Activated naive CD8-positive, alpha-beta T cell treated with anti-CD3 and anti-CD28 coated beads, Interleukin-2, amount 10 ng/mL, durations not matched to agents 7 days and 5 days (primary cell): ENCODE measurements around the gene PON3. TPM values are rescaled to one million over a fixed set of nuclear protein-coding genes. Genes with fewer than 3 reads are reported as not detected.

Source experiments
- ATAC-seq: fragments of 150-1000 bp; cut with Tn5 transposase; one replicate; pipeline ENCODE4 v1.10.0; 2021; ENCODE audit warnings: low read depth, moderate library complexity
- POLR2A ChIA-PET: fragments of 350-600 bp; sonication (Branson Sonifier 250); formaldehyde crosslinking; loops from one replicate; lab custom pipeline; 2021; ENCODE audit warnings: antibody characterized with exemption; lab: Charles Lee
- DNase-seq: peaks from one replicate; pipeline ENCODE4 v3.0.0; 2021
- H3K27ac Mint-ChIP-seq: one replicate; pipeline ENCODE4 v1.8.0; 2022; ENCODE audit warnings: mild to moderate bottlenecking, mixed read lengths
- H3K27me3 Mint-ChIP-seq: one replicate; pipeline ENCODE4 v1.8.0; 2022; ENCODE audit warnings: mild to moderate bottlenecking, moderate library complexity, mixed read lengths
- H3K36me3 Mint-ChIP-seq: one replicate; pipeline ENCODE4 v1.8.0; 2021; ENCODE audit warnings: mild to moderate bottlenecking, mixed read lengths
- H3K4me1 Mint-ChIP-seq: one replicate; pipeline ENCODE4 v1.8.0; 2021; ENCODE audit warnings: mixed read lengths
- H3K4me3 Mint-ChIP-seq: one replicate; pipeline ENCODE4 v1.8.0; 2022; ENCODE audit warnings: mild to moderate bottlenecking, moderate library complexity, mixed read lengths
- H3K9me3 Mint-ChIP-seq: one replicate; pipeline ENCODE4 v1.8.0; 2021; ENCODE audit warnings: mixed read lengths
- total RNA-seq, 2 experiments: library from RNA; stranded (reverse); gene quantifications; one replicate each; pipeline ENCODE4 v1.2.3, GENCODE V29; 2021

PON3 gene
- total RNA-seq, 2 experiments from 2014 or later, result not detected

GRCh38 chr7:95322854-95323253, 73.3 kb downstream of the PON3 start:
- Mint-ChIP-seq H3K4me1 (peaks cover 8% of the 10 kb centered on the region), H3K27me3 (peaks cover 6% of the 10 kb centered on the region), H3K36me3 (no peaks in the 10 kb centered on the region), H3K9me3 (peaks cover 7% of the 10 kb centered on the region), H3K27ac (no peak overlapping the region), H3K4me3 (no peak overlapping the region)
- no peak for ATAC-seq
- POLR2A ChIA-PET, result no interaction called here
- DNase-seq, result no peak

DNA sequence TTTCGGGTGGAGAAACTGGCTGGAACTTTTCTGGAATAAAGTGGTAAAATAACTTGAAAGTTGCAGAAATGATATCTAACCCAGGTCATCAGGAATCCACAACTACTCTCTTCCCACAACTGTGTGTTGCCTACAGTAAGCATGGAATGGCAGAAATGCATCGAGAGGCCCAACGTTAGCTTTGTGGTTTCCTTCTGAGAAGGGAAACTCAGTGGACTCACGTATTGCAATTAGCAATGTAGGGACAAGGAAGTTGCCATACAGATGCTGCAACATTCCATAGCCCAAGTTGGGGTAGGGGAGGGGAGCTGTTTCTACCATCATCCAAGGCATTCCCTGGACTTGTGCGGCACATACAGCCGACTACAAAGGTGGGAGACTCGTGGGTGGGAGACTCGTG, 73.8 kb downstream of the PON3 start:
- DNase-seq (no peak), ATAC-seq (no peak)
- H3K4me1 Mint-ChIP-seq, result peaks cover 8% of the 10 kb centered on the region
- H3K4me3 Mint-ChIP-seq, result no peak overlapping the region
- H3K27ac Mint-ChIP-seq, result no peak overlapping the region
- peaks cover 4% of the 10 kb centered on the region for H3K9me3 Mint-ChIP-seq
- H3K27me3 Mint-ChIP-seq, result peaks cover 6% of the 10 kb centered on the region
- no peaks in the 10 kb centered on the region for H3K36me3 Mint-ChIP-seq
- POLR2A ChIA-PET, result no interaction called here

DNA sequence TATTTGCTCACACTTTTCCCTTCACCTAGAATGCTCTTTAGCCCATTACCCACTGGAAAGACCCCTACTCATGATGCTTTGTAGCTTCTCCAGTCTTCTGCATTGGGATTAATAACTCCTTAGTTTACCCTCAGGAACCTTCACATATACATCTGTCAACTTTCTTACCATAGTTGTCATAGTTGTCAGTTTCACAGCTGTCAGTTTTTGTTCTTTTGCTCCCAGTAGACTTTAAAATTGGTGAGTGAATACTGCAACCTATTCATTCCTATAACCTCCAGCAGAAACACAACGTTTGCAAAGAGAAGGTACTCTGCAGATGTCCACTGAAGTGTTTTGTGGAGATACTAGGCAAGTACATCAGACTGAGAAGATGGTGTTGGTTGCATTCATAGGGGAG, 74.5 kb downstream of the PON3 start:
- no peaks in the 10 kb centered on the region for H3K36me3 Mint-ChIP-seq
- no peak for DNase-seq
- peaks cover 4% of the 10 kb centered on the region for H3K9me3 Mint-ChIP-seq
- ATAC-seq, result no peak
- H3K27me3 Mint-ChIP-seq, result peaks cover 6% of the 10 kb centered on the region
- no peak overlapping the region for H3K27ac Mint-ChIP-seq
- POLR2A ChIA-PET, result no interaction called here
- H3K4me3 Mint-ChIP-seq, result no peak overlapping the region
- H3K4me1 Mint-ChIP-seq, result peaks cover 8% of the 10 kb centered on the region

GRCh38 chr7:95320651-95321050, 75.5 kb downstream of the PON3 start:
- Mint-ChIP-seq H3K27me3 (peaks cover 6% of the 10 kb centered on the region), H3K4me1 (peaks cover 8% of the 10 kb centered on the region), H3K36me3 (no peaks in the 10 kb centered on the region), H3K4me3 (no peak overlapping the region), H3K27ac (no peak overlapping the region), H3K9me3 (no peaks in the 10 kb centered on the region)
- DNase-seq (no peak), ATAC-seq (no peak)
- POLR2A ChIA-PET, result no interaction called here

DNA sequence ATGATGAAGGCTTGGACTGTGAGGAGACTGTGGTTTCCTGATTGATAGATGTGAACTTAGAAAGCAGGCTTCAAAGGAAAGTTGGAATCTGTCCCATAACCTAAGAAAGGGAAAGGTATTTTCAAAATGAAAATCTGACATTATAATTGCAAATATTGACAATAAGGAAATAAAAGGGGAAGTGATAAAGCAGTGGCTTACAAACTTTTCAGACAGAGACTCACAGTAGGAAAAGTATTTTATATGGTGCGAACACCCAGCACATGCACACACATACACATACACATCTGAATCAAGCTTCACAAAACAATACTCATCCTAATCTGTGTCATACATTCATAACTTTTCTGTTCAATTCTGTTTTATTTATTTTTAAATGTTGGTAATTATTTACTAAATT, 76.6 kb downstream of the PON3 start:
- no peaks in the 10 kb centered on the region for H3K36me3 Mint-ChIP-seq
- H3K4me1 Mint-ChIP-seq, result peaks cover 3% of the 10 kb centered on the region
- no peak overlapping the region for H3K4me3 Mint-ChIP-seq
- H3K27me3 Mint-ChIP-seq, result no peaks in the 10 kb centered on the region
- no peak for ATAC-seq
- POLR2A ChIA-PET, result no interaction called here
- H3K9me3 Mint-ChIP-seq, result no peaks in the 10 kb centered on the region
- H3K27ac Mint-ChIP-seq, result no peak overlapping the region
- no peak for DNase-seq

DNA sequence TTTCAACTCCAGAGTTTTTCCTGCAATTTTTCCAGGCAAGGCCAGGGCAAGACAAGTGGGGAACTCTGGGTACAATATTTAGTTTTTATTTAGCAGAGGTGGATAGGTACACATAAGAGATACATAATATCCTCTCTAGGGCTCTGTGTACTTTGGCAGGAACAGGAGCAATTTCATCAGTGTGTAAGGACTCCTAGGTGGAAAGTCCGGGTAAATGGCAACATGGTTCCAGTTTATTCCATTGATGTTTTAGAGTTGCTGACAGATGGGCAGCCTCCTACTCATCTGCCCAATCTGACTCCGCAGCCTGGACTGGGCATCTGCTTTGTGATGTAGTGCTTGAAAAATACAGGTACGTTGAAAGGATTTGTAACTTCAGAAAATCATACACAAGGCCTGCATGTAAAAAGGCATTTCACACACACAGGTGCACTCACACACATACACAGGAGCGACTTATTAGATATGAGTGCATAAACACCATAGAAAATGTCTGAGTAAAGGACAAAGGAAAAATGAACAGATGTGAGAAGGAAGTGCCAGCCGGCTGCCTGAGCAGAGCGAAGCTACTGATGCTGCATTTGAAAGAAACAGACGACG, 77.6 kb downstream of the PON3 start:
- no peak for ATAC-seq

GRCh38 chr7:95317966-95318365, 78.2 kb downstream of the PON3 start:
- DNase-seq (no peak), ATAC-seq (no peak)
- no peaks in the 10 kb centered on the region for H3K9me3 Mint-ChIP-seq
- H3K4me1 Mint-ChIP-seq, result no peaks in the 10 kb centered on the region
- POLR2A ChIA-PET, result no interaction called here
- H3K27ac Mint-ChIP-seq, result no peak overlapping the region
- H3K4me3 Mint-ChIP-seq, result no peak overlapping the region
- H3K27me3 Mint-ChIP-seq, result no peaks in the 10 kb centered on the region
- no peaks in the 10 kb centered on the region for H3K36me3 Mint-ChIP-seq

More for the DNA sequence above, 77.6 kb downstream of the PON3 start:
- no peaks in the 10 kb centered on the region for H3K9me3 Mint-ChIP-seq
- H3K36me3 Mint-ChIP-seq, result no peaks in the 10 kb centered on the region
- no peak overlapping the region for H3K4me3 Mint-ChIP-seq
- H3K27me3 Mint-ChIP-seq, result no peaks in the 10 kb centered on the region
- no peaks in the 10 kb centered on the region for H3K4me1 Mint-ChIP-seq
- no peak for DNase-seq
- POLR2A ChIA-PET, result no interaction called here
- no peak overlapping the region for H3K27ac Mint-ChIP-seq

- Mint-ChIP-seq H3K4me3 (no peak overlapping the region), H3K4me1 (no peaks in the 10 kb centered on the region), H3K27me3 (no peaks in the 10 kb centered on the region), H3K27ac (no peak overlapping the region), H3K9me3 (no peaks in the 10 kb centered on the region), H3K36me3 (no peaks in the 10 kb centered on the region)
- POLR2A ChIA-PET, result no interaction called here
- DNase-seq (no peak), ATAC-seq (no peak)
Observed at GRCh38 chr7:95317546-95317945, 78.6 kb downstream of the PON3 start.

GRCh38 chr7:95316588-95316987, 79.6 kb downstream of the PON3 start:
- no peak overlapping the region for H3K27ac Mint-ChIP-seq
- POLR2A ChIA-PET, result no interaction called here
- H3K4me3 Mint-ChIP-seq, result no peak overlapping the region
- no peaks in the 10 kb centered on the region for H3K4me1 Mint-ChIP-seq
- no peak for ATAC-seq
- no peaks in the 10 kb centered on the region for H3K27me3 Mint-ChIP-seq
- DNase-seq, result no peak
- no peaks in the 10 kb centered on the region for H3K9me3 Mint-ChIP-seq
- no peaks in the 10 kb centered on the region for H3K36me3 Mint-ChIP-seq

DNA sequence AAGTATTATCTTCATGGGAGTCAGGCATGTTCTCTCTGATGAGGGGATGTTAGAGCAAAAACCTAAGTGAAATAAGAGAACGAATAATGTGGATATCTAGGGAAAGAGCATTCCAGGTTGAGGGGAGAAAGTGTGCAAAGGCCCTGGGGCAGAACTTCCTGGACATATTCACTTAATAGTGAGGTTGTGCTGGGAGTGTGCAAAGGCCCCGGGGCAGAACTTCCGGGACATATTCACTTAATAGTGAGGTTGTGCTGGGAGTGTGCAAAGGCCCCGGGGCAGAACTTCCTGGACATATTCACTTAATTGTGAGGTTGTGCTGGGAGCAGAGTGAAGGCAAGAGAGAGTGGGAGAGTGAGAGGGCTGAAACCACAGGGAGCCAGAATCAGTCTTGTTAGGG, 83.6 kb downstream of the PON3 start:
- Mint-ChIP-seq H3K4me1 (no peaks in the 10 kb centered on the region), H3K36me3 (no peaks in the 10 kb centered on the region), H3K9me3 (no peaks in the 10 kb centered on the region), H3K27ac (no peak overlapping the region), H3K27me3 (peaks cover 6% of the 10 kb centered on the region), H3K4me3 (no peak overlapping the region)
- POLR2A ChIA-PET, result no interaction called here
- no peak for ATAC-seq
- no peak for DNase-seq

GRCh38 chr7:95311389-95311788, 84.8 kb downstream of the PON3 start:
- H3K27ac Mint-ChIP-seq, result no peak overlapping the region
- no peak overlapping the region for H3K4me3 Mint-ChIP-seq
- ATAC-seq (no peak), DNase-seq (no peak)
- no peaks in the 10 kb centered on the region for H3K4me1 Mint-ChIP-seq
- H3K36me3 Mint-ChIP-seq, result no peaks in the 10 kb centered on the region
- peaks cover 6% of the 10 kb centered on the region for H3K27me3 Mint-ChIP-seq
- H3K9me3 Mint-ChIP-seq, result no peaks in the 10 kb centered on the region
- POLR2A ChIA-PET, result no interaction called here

DNA sequence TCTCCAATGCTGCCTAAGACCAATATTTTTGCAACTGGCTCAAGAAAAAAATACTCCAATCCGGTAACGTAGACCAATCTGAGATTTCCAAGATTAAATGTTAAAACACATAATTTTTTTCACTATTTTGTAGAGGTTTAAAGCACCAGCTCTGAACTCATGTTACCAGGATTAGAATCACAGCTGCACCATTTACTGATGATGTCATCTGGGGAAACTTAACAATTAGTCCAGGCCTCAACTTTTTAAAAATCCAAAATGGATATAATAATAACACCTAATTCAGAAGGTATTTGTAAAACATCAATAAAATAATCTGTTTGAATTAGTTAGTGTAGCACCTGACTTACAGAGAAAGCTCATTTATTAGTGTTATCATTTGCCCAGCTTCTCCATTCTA, 86.2 kb downstream of the PON3 start:
- peaks cover 6% of the 10 kb centered on the region for H3K27me3 Mint-ChIP-seq
- POLR2A ChIA-PET, result no interaction called here
- no peak for DNase-seq
- H3K4me1 Mint-ChIP-seq, result no peaks in the 10 kb centered on the region
- no peaks in the 10 kb centered on the region for H3K36me3 Mint-ChIP-seq
- no peaks in the 10 kb centered on the region for H3K9me3 Mint-ChIP-seq
- no peak overlapping the region for H3K4me3 Mint-ChIP-seq
- ATAC-seq, result no peak
- no peak overlapping the region for H3K27ac Mint-ChIP-seq
